ENCODE measurements around the gene TMEM232. TPM values are rescaled to one million over a fixed set of nuclear protein-coding genes. Genes with fewer than 3 reads are reported as not detected.

TMEM232 gene
- total and polyA plus RNA-seq, 9 of the 15 experiments (the other 6 are each of a cell fraction or from before 2014, with no cell fraction given): 0.09 to 2.2 (median 0.41) TPM

GRCh38 chr5:110653231-110653970 is 73.1 kb downstream of the TMEM232 start:
- no peak for FAIRE-seq

GRCh38 chr5:110651507-110651906 is 75.0 kb downstream of the TMEM232 start:
- WGBS (ENCODE audit: insufficient coverage, low coverage, missing lambda C conversion rate): 0% methylated on average over 3 of the region's 3 CpGs
- no peak overlapping the region for H3K4me3 ChIP-seq
- no TSS peak for BruUV-seq (replicated peaks)
- TF ChIP-seq CREB1 (IDR thresholded peaks at IDR 0.05) (no peak), CREB1 (CRISPR knock-in tag; IDR thresholded peaks at IDR 0.05) (no peak), SPI1 (IDR thresholded peaks at IDR 0.05; ENCODE audit: borderline replicate concordance, low read depth, low read length) (no peak), ZNF184 (CRISPR knock-in tag; IDR thresholded peaks at IDR 0.05) (no peak), NELFE (IDR thresholded peaks at IDR 0.05; ENCODE audit: insufficient read depth, insufficient read length) (no peak), ZNF212 (CRISPR knock-in tag; IDR thresholded peaks at IDR 0.05) (no peak), U2AF1 (optimal IDR thresholded peaks at IDR 0.05; ENCODE audit: low read depth, low read length) (no peak), SMARCC2 (IDR thresholded peaks at IDR 0.05; ENCODE audit: low read depth) (no peak), ZNF77 (CRISPR knock-in tag; IDR thresholded peaks at IDR 0.05) (no peak), UBTF (IDR thresholded peaks at IDR 0.05; ENCODE audit: borderline replicate concordance in 1 of 2, low read depth in 2 of 2, low read length in 2 of 2) (no peak), SRSF1 (IDR thresholded peaks at IDR 0.05; ENCODE audit: low read depth, low read length) (no peak), ZNF146 (CRISPR knock-in tag; IDR thresholded peaks at IDR 0.05; ENCODE audit: unreplicated experiment) (no peak), KLF13 (tag; IDR thresholded peaks at IDR 0.05; ENCODE audit: borderline replicate concordance, low read depth) (no peak), HDAC8 (tag; IDR thresholded peaks at IDR 0.05) (no peak)

More at GRCh38 chr5:110653231-110653970, 73.1 kb downstream of the TMEM232 start:
- ChIA-PET CTCF (ENCODE audit: low intra/inter-chr PET ratio) (no interaction called here), POLR2A (no interaction called here)
- no peak overlapping the region for H2AFZ ChIP-seq (ENCODE audit: low read depth, low read length)
- H3K9ac ChIP-seq (ENCODE audit: insufficient read depth in 1 of 2, low read depth in 2 of 2, low read length in 2 of 2): no peak overlapping the region
- H3K9me1 ChIP-seq (ENCODE audit: control insufficient read depth, insufficient read depth, low read length): no peaks in the 10 kb centered on the region
- H3K79me2 ChIP-seq (ENCODE audit: control insufficient read depth, insufficient read depth, low read length): no peaks in the 10 kb centered on the region
- DNase-seq (ENCODE audit: extremely low read depth in 1 of 4, low spot score in 3 of 4) (no peak), ATAC-seq (no peak)
- H3K27me3 ChIP-seq (ENCODE audit: control insufficient read depth in 2 of 2, insufficient read depth in 2 of 2, low read length in 2 of 2): no peaks in the 10 kb centered on the region
- no peaks in the 10 kb centered on the region for H3K36me3 ChIP-seq (ENCODE audit: control insufficient read depth, insufficient read depth, low read length)
- H3K4me3 ChIP-seq: no peak overlapping the region
- H3K9me3 ChIP-seq (replicated peaks; ENCODE audit: control insufficient read depth, insufficient read depth, low read depth, low read length): no peaks in the 10 kb centered on the region
- H4K20me1 ChIP-seq (replicated peaks; ENCODE audit: control insufficient read depth, insufficient read depth, low read length): no peaks in the 10 kb centered on the region
- BruUV-seq (replicated peaks): no TSS peak
- no peak overlapping the region for H3K4me2 ChIP-seq (ENCODE audit: insufficient read depth, low read length)
- H3K4me1 ChIP-seq (replicated peaks in 1 of 2; ENCODE audit: control insufficient read depth in 2 of 2, insufficient read depth in 2 of 2, low read length in 2 of 2): no peaks in the 10 kb centered on the region
- H3K27ac ChIP-seq (ENCODE audit: extremely low read depth, low read depth, low read length): no peak overlapping the region
- 0% methylated on average over 3 of the region's 3 CpGs for WGBS (ENCODE audit: insufficient coverage, low coverage, missing lambda C conversion rate)
- TF ChIP-seq ZNF143 (CRISPR knock-in tag; IDR thresholded peaks at IDR 0.05) (no peak), KDM2B (CRISPR knock-in tag; IDR thresholded peaks at IDR 0.05) (no peak)
- in situ Hi-C loops (cut with MboI): no loop called here
- intact Hi-C loops (cut with micrococcal nuclease): no loop called here

More at GRCh38 chr5:110651507-110651906, 75.0 kb downstream of the TMEM232 start:
- ATAC-seq (no peak), DNase-seq (ENCODE audit: extremely low read depth in 1 of 4, low spot score in 3 of 4) (no peak), FAIRE-seq (no peak)
- Histone ChIP-seq H3K9me3 (replicated peaks; ENCODE audit: control insufficient read depth, insufficient read depth, low read depth, low read length) (no peaks in the 10 kb centered on the region), H3K36me3 (ENCODE audit: control insufficient read depth, insufficient read depth, low read length) (no peaks in the 10 kb centered on the region), H3K9me1 (ENCODE audit: control insufficient read depth, insufficient read depth, low read length) (no peaks in the 10 kb centered on the region), H3K4me2 (ENCODE audit: insufficient read depth, low read length) (no peak overlapping the region), H3K27me3 (ENCODE audit: control insufficient read depth in 2 of 2, insufficient read depth in 2 of 2, low read length in 2 of 2) (no peaks in the 10 kb centered on the region), H4K20me1 (replicated peaks; ENCODE audit: control insufficient read depth, insufficient read depth, low read length) (no peaks in the 10 kb centered on the region), H3K79me2 (ENCODE audit: control insufficient read depth, insufficient read depth, low read length) (no peaks in the 10 kb centered on the region), H3K9ac (ENCODE audit: insufficient read depth in 1 of 2, low read depth in 2 of 2, low read length in 2 of 2) (no peak overlapping the region), H3K4me1 (replicated peaks in 1 of 2; ENCODE audit: control insufficient read depth in 2 of 2, insufficient read depth in 2 of 2, low read length in 2 of 2) (no peaks in the 10 kb centered on the region), H3K27ac (ENCODE audit: extremely low read depth, low read depth, low read length) (no peak overlapping the region), H2AFZ (ENCODE audit: low read depth, low read length) (no peak overlapping the region)
- ChIA-PET CTCF (ENCODE audit: low intra/inter-chr PET ratio) (no interaction called here), POLR2A (no interaction called here)
- in situ Hi-C loops (cut with MboI) (no loop called here), intact Hi-C loops (cut with micrococcal nuclease) (no loop called here)
